ENCODE measurements around the gene ESPL1. TPM values are rescaled to one million over a fixed set of nuclear protein-coding genes. Genes with fewer than 3 reads are reported as not detected.

Gene ESPL1
- total RNA-seq, 1 experiment from 2014 or later = 31.1 TPM

- H3K27me3 Mint-ChIP-seq (ENCODE audit: unreplicated experiment) = no peaks in the 10 kb centered on the region
- peaks cover 29% of the 10 kb centered on the region for H3K4me1 Mint-ChIP-seq (ENCODE audit: low read depth, unreplicated experiment)
- CTCF ChIA-PET = no interaction called here
- peaks cover 65% of the 10 kb centered on the region for H3K36me3 Mint-ChIP-seq (ENCODE audit: insufficient read depth, unreplicated experiment)
- H3K27ac Mint-ChIP-seq (ENCODE audit: unreplicated experiment) = no peak overlapping the region
- H3K4me3 Mint-ChIP-seq (ENCODE audit: low read depth, unreplicated experiment) = no peak overlapping the region
- no TSS peak for BruUV-seq (replicated peaks)
- intact Hi-C loops (cut with micrococcal nuclease; ENCODE audit: unreplicated experiment) = no loop called here
- H3K9me3 Mint-ChIP-seq (ENCODE audit: low read depth, unreplicated experiment) = no peaks in the 10 kb centered on the region
- TF ChIP-seq CTCF (IDR thresholded peaks at IDR 0.05; ENCODE audit: unreplicated experiment) = no peak
- DNase-seq = no peak
Observed at GRCh38 chr12:53298164-53298563, 30.1 kb downstream of the ESPL1 start.

GRCh38 chr12:53299101-53299453 is 31.0 kb downstream of the ESPL1 start:
- Mint-ChIP-seq H3K27me3 (ENCODE audit: unreplicated experiment) (no peaks in the 10 kb centered on the region), H3K9me3 (ENCODE audit: low read depth, unreplicated experiment) (no peaks in the 10 kb centered on the region), H3K36me3 (ENCODE audit: insufficient read depth, unreplicated experiment) (peaks cover 59% of the 10 kb centered on the region), H3K4me1 (ENCODE audit: low read depth, unreplicated experiment) (peaks cover 29% of the 10 kb centered on the region), H3K4me3 (ENCODE audit: low read depth, unreplicated experiment) (peak overlapping the region; percentile 79), H3K27ac (ENCODE audit: unreplicated experiment) (peak overlapping the region; percentile 83)
- BruUV-seq (replicated peaks) = no TSS peak
- CTCF ChIA-PET = interaction anchor here (0.5 to 1.6 kb wide), 4 partner anchors 12 to 124 kb away, joined by 3 to 6 read pairs (median 5); partner anchors contain the start of gene AAAS
- DNase-seq = peak; percentile 6
- intact Hi-C loops (cut with micrococcal nuclease; ENCODE audit: unreplicated experiment) = no loop called here
- no peak for TF ChIP-seq CTCF (IDR thresholded peaks at IDR 0.05; ENCODE audit: unreplicated experiment)

- DNase-seq = peak; percentile 80
- Mint-ChIP-seq H3K27ac (ENCODE audit: unreplicated experiment) (peak within 1 kb of the TSS; percentile 83), H3K9me3 (ENCODE audit: low read depth, unreplicated experiment) (no peaks in the 10 kb centered on the region), H3K4me1 (ENCODE audit: low read depth, unreplicated experiment) (peaks cover 29% of the 10 kb centered on the region), H3K4me3 (ENCODE audit: low read depth, unreplicated experiment) (peak within 1 kb of the TSS; percentile 79), H3K36me3 (ENCODE audit: insufficient read depth, unreplicated experiment) (peaks cover 59% of the 10 kb centered on the region), H3K27me3 (ENCODE audit: unreplicated experiment) (no peaks in the 10 kb centered on the region)
- no TSS peak for BruUV-seq (replicated peaks)
- TF ChIP-seq CTCF (IDR thresholded peaks at IDR 0.05; ENCODE audit: unreplicated experiment) = no peak
- CTCF ChIA-PET = interaction anchor here (0.5 to 1.6 kb wide), 4 partner anchors 13 to 123 kb away, joined by 3 to 6 read pairs (median 5); partner anchors contain the start of gene AAAS
- intact Hi-C loops (cut with micrococcal nuclease; ENCODE audit: unreplicated experiment) = no loop called here
Observed at GRCh38 chr12:53299454-53300180, 31.5 kb downstream of the ESPL1 start, which contains the start of gene MYG1. TSS of gene MYG1 (plus strand) at chr12:53299695. CDS start at chr12:53299738, 43 bp downstream.

- peaks cover 29% of the 10 kb centered on the region for H3K4me1 Mint-ChIP-seq (ENCODE audit: low read depth, unreplicated experiment)
- BruUV-seq (replicated peaks) = no TSS peak
- DNase-seq = no peak
- H3K36me3 Mint-ChIP-seq (ENCODE audit: insufficient read depth, unreplicated experiment) = peaks cover 59% of the 10 kb centered on the region
- intact Hi-C loops (cut with micrococcal nuclease; ENCODE audit: unreplicated experiment) = no loop called here
- no peaks in the 10 kb centered on the region for H3K9me3 Mint-ChIP-seq (ENCODE audit: low read depth, unreplicated experiment)
- H3K27ac Mint-ChIP-seq (ENCODE audit: unreplicated experiment) = peak overlapping the region; percentile 83
- CTCF ChIA-PET = interaction anchor here (1.6 kb wide), 1 partner anchor 21 kb away, joined by 6 read pairs; the partner anchor contains the start of gene AAAS
- no peak for TF ChIP-seq CTCF (IDR thresholded peaks at IDR 0.05; ENCODE audit: unreplicated experiment)
- H3K27me3 Mint-ChIP-seq (ENCODE audit: unreplicated experiment) = no peaks in the 10 kb centered on the region
- H3K4me3 Mint-ChIP-seq (ENCODE audit: low read depth, unreplicated experiment) = peak overlapping the region; percentile 79
Observed at GRCh38 chr12:53300187-53300586, 32.1 kb downstream of the ESPL1 start.
